Activated CD8-positive, alpha-beta T cell treated with anti-CD3 and anti-CD28 coated beads for 36 hours (primary cell): ENCODE results near the gene OBSCN. TPM values are rescaled to one million over a fixed set of nuclear protein-coding genes. Genes with fewer than 3 reads are reported as not detected.

Experiments used
- ATAC-seq: fragments of 200-7000 bp; cut with Tn5 transposase; one replicate; pipeline ENCODE4 v1.10.0; 2021; ENCODE audit warnings: mild to moderate bottlenecking, moderate library complexity
- CTCF ChIA-PET: fragments of 350-600 bp; sonication (Branson Sonifier 250); formaldehyde crosslinking; loops from one replicate; lab custom pipeline; 2021; ENCODE audit warnings: antibody characterized with exemption; lab: Charles Lee
- POLR2A ChIA-PET: fragments of 350-600 bp; sonication (Branson Sonifier 250); formaldehyde crosslinking; loops from one replicate; lab custom pipeline; 2021; ENCODE audit warnings: antibody characterized with exemption; lab: Charles Lee
- DNase-seq: peaks from one replicate; pipeline ENCODE4 v3.0.0-alpha.2; 2020
- H3K27ac Mint-ChIP-seq: one replicate; pipeline ENCODE4 v1.8.0; 2021; ENCODE audit warnings: mild to moderate bottlenecking, mixed read lengths
- H3K27me3 Mint-ChIP-seq: one replicate; pipeline ENCODE4 v1.8.0; 2021; ENCODE audit warnings: mixed read lengths
- H3K36me3 Mint-ChIP-seq: one replicate; pipeline ENCODE4 v1.8.0; 2021; ENCODE audit warnings: low read depth, mixed read lengths
- H3K4me1 Mint-ChIP-seq: one replicate; pipeline ENCODE4 v1.8.0; 2021; ENCODE audit warnings: low read depth, mixed read lengths
- H3K4me3 Mint-ChIP-seq: one replicate; pipeline ENCODE4 v1.8.0; 2021; ENCODE audit warnings: mild to moderate bottlenecking, moderate library complexity, mixed read lengths
- H3K9me3 Mint-ChIP-seq: one replicate; pipeline ENCODE4 v1.8.0; 2021; ENCODE audit warnings: mixed read lengths
- CTCF ChIP-seq: fragments of 200-600 bp; IDR thresholded peaks from one replicate; pipeline ENCODE4 v1.8.0; 2022; ENCODE audit warnings: antibody characterized with exemption, mild to moderate bottlenecking
- intact Hi-C: fragments of 100-400 bp; cut with micrococcal nuclease; formaldehyde crosslinking; loops from one replicate; pipeline ENCODE4 v1.10.0; 2022
- total RNA-seq, 2 experiments: library from RNA; stranded (reverse); gene quantifications; one replicate each; pipeline ENCODE4 v1.2.3, GENCODE V29; 2021

Gene OBSCN
- total RNA-seq, 2 experiments from 2014 or later, result 21.6 to 23.7 TPM

GRCh38 chr1:228295981-228296380, 88.1 kb downstream of the OBSCN start:
- ChIA-PET POLR2A (no interaction called here), CTCF (no interaction called here)
- Mint-ChIP-seq H3K27ac (no peak overlapping the region), H3K27me3 (no peaks in the 10 kb centered on the region), H3K4me1 (no peaks in the 10 kb centered on the region), H3K4me3 (no peak overlapping the region), H3K36me3 (peaks cover 14% of the 10 kb centered on the region), H3K9me3 (peaks cover 4% of the 10 kb centered on the region)
- ATAC-seq (no peak), DNase-seq (no peak)
- intact Hi-C loops, result no loop called here
- TF ChIP-seq CTCF, result no peak

- no peak overlapping the region for H3K4me3 Mint-ChIP-seq
- DNase-seq, result no peak
- ATAC-seq, result no peak
- TF ChIP-seq CTCF, result no peak
- H3K27ac Mint-ChIP-seq, result no peak overlapping the region
- ChIA-PET POLR2A (no interaction called here), CTCF (no interaction called here)
- no peaks in the 10 kb centered on the region for H3K4me1 Mint-ChIP-seq
- H3K27me3 Mint-ChIP-seq, result no peaks in the 10 kb centered on the region
- H3K9me3 Mint-ChIP-seq, result peaks cover 11% of the 10 kb centered on the region
- intact Hi-C loops, result no loop called here
- peaks cover 23% of the 10 kb centered on the region for H3K36me3 Mint-ChIP-seq
Measured at GRCh38 chr1:228297242-228297641, 89.4 kb downstream of the OBSCN start.

- CTCF ChIA-PET, result no interaction called here
- H3K27me3 Mint-ChIP-seq, result no peaks in the 10 kb centered on the region
- DNase-seq (no peak), ATAC-seq (no peak)
- intact Hi-C loops, result no loop called here
- H3K36me3 Mint-ChIP-seq, result peaks cover 29% of the 10 kb centered on the region
- no peak overlapping the region for H3K4me3 Mint-ChIP-seq
- H3K9me3 Mint-ChIP-seq, result peaks cover 17% of the 10 kb centered on the region
- POLR2A ChIA-PET, result no interaction called here
- TF ChIP-seq CTCF, result no peak
- H3K27ac Mint-ChIP-seq, result no peak overlapping the region
- H3K4me1 Mint-ChIP-seq, result no peaks in the 10 kb centered on the region
Measured at GRCh38 chr1:228297822-228298221, 90.0 kb downstream of the OBSCN start.

- CTCF ChIA-PET, result no interaction called here
- POLR2A ChIA-PET, result no interaction called here
- no peak for ATAC-seq
Measured at GRCh38 chr1:228298471-228298870, 90.6 kb downstream of the OBSCN start.

GRCh38 chr1:228299211-228299610, 91.4 kb downstream of the OBSCN start:
- no peaks in the 10 kb centered on the region for H3K4me1 Mint-ChIP-seq
- DNase-seq, result no peak
- H3K4me3 Mint-ChIP-seq, result no peak overlapping the region
- ChIA-PET POLR2A (no interaction called here), CTCF (no interaction called here)
- no peak for ATAC-seq
- no peaks in the 10 kb centered on the region for H3K27me3 Mint-ChIP-seq
- intact Hi-C loops, result no loop called here
- H3K9me3 Mint-ChIP-seq, result peaks cover 21% of the 10 kb centered on the region
- H3K27ac Mint-ChIP-seq, result no peak overlapping the region
- H3K36me3 Mint-ChIP-seq, result peaks cover 40% of the 10 kb centered on the region
- TF ChIP-seq CTCF, result no peak

More at GRCh38 chr1:228298471-228298870, 90.6 kb downstream of the OBSCN start:
- DNase-seq, result no peak
- H3K9me3 Mint-ChIP-seq, result peaks cover 21% of the 10 kb centered on the region
- intact Hi-C loops, result no loop called here
- H3K36me3 Mint-ChIP-seq, result peaks cover 35% of the 10 kb centered on the region
- TF ChIP-seq CTCF, result no peak
- H3K4me1 Mint-ChIP-seq, result no peaks in the 10 kb centered on the region
- H3K4me3 Mint-ChIP-seq, result no peak overlapping the region
- H3K27ac Mint-ChIP-seq, result no peak overlapping the region
- no peaks in the 10 kb centered on the region for H3K27me3 Mint-ChIP-seq
